GM15510 (cell line): ENCODE measurements around the gene CSTF1.
A peak's percentile ranks its signal among the peaks of the same experiment; 100 is the strongest.

Source experiments
- POLR2A ChIP-seq: IDR thresholded peaks from 3 replicates; pipeline ENCODE4 v1.6.1; 2011; ENCODE audit warnings: borderline replicate concordance; ENCODE audit not compliant: insufficient read length; ENCODE audit errors: extremely low read depth

The CSTF1 gene

DNA sequence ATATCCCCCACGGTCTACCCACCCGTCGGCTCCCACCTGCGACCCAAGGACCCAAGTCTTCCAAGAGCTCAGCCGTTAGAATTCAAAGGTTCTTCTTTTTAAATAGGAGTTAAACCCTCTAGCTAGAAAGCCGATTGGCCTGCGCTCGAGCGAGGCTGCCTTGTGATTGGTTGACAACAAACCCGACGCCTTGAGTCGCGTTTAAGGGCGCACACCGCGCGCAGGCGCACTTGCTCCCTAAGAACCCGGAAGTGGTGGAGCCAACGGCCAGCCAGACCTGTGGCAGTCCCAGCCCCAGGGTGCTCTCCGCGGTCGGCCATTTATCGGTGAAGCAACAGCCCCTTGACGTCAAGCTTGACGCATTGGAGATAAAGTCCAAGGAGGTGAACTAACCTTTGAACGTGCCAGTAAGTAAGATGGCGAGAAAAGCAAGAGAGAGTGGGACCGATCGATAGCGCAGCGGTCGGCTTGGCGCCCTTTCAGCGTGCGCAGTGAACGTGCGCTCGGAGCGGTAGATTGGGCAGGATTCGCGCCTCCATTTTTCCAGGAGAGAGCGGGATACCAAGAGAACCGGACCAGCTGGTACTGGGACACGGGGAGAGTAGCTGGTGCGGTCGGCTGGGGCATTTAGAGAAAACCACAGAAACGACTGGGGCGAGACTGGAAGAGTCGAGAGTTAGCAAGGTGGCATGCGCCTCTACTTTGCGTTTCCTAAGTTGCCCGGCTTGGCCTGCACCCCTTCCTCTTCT, at the start of gene CSTF1, which contains the start of gene AURKA:
Gene CSTF1, plus strand, starts transcription at position 514 of the 749 bp plus-strand sequence. CDS start 2,908 bp downstream, outside the sequence.
Gene AURKA, minus strand, starts transcription at position 84 of the 749 bp plus-strand sequence. CDS start 4,018 bp downstream, outside the sequence.
- peak; percentile 57 for TF ChIP-seq POLR2A

- TF ChIP-seq POLR2A = no peak
Measured at GRCh38 chr20:56342783-56343182, 49.7 kb upstream of the CSTF1 start.

DNA sequence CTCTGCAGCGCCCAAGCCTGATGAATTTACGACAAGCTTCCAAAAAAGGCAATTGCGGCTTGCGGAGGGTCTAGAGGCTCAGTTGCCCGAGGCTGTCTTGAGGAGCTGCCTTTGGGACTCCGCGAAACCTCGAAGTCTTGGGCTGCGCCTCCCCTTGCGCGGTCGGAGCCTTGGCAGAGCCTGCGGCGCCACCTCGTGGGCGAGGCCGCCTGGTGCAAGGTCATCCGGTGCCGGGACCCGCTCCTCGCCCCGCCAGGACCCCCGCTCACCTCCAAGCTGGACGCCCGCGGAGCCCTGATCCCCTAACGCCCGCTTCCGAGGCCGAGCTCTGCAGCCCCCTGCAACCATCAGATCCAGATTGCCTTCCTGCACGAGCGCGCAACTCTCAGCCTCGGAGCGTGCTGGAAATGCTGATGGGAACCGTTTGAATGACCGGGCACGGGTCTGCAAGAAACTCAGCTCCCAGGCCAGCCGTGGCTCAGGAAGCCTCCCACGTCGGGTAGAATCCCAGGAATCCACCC, 48.5 kb upstream of the CSTF1 start:
- no peak for TF ChIP-seq POLR2A

DNA sequence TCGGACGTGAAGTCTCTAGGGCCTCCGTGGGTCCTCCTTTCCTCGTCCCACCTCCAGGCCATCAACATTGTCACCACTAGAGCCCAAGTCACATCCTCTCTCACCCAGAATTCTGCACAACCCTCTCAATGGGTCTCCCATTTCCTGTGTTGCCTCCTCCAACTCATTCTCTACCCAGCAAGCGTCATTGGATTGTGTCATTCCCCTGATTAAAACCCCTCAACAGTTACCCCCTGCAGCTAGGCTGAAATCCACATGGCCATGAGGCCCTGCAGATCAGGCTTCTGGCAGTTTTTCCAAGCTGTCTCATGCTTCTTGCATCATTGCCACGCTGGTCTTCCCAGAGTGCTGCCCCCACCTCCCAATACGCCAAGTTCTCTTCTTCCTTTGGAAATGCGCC, 46.5 kb upstream of the CSTF1 start:
- no peak for TF ChIP-seq POLR2A

DNA sequence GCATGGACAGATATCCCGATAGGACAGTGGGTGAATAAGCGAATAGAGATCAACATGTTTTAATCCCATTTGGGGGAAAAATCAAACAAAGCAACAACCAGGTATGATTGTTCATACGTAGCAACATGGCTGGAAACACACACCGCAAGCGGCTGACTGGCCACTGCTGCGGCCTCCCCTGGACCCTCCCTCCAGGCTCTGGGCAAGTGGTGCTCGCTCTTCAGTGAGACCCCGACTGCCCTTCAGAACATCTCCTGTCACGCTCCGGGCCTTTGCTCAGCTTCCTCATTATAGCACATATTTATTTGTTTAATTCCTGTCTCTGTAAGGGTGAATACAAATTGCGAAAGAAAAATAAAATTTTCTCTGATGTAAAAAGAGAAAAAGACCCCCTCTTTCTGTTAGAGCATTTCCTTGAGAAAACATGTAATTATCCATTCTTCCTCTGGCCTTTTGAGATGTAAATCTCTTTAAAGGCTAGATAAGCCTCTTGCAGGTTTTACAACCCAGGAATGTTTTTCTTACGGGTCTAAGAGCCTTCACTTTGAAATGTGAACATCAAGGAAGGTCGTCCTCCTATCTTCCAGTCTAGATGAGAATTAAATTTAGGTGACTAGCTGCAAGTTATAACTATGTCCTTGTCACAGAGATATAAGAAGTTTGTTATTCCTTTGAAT, 44.7 kb upstream of the CSTF1 start:
- no peak for TF ChIP-seq POLR2A

- TF ChIP-seq POLR2A = no peak
Measured at GRCh38 chr20:56348305-56348693, 44.1 kb upstream of the CSTF1 start.

DNA sequence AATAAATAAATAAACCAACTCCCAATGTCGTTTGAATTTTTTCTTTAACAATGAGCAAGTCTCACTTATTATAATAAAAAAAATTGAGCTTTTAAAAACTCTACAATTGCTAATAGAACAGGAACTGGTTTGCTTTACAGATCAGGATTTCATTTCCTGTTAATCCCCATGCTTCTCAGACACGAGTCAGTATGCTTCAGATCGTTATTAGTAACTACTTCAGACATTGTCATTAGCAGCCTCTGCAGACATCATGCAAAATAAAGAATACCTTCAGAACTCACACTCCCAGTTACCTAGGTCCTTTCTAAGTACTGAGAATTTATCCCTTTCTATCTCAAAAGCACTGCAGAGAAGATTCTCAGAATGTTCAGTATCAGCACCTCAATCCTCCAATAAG, 43.7 kb upstream of the CSTF1 start:
- no peak for TF ChIP-seq POLR2A

GRCh38 chr20:56350842-56351241, 41.6 kb upstream of the CSTF1 start:
- no peak for TF ChIP-seq POLR2A

- no peak for TF ChIP-seq POLR2A
Measured at GRCh38 chr20:56352345-56353055, 39.9 kb upstream of the CSTF1 start.

DNA sequence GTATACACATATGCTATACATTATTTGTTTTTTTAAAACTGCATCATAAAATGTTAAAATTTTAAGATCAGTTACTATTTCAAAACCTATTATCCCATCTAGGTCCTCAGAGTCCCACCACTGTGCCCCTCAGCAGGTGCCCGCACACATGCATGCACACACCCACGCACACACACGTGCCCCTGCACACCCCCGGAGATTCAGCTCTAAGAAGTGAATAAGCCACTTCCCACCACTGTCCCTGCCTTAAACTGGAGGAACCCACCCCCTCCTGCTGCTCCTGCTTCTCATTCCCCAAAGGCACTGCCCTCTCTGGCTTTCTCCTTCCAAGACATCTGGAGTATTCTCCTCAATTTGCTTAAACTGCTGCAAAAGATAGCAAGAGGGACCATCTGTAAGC, 39.1 kb upstream of the CSTF1 start:
- TF ChIP-seq POLR2A = no peak

- no peak for TF ChIP-seq POLR2A
Measured at GRCh38 chr20:56358070-56358469, 34.4 kb upstream of the CSTF1 start.

DNA sequence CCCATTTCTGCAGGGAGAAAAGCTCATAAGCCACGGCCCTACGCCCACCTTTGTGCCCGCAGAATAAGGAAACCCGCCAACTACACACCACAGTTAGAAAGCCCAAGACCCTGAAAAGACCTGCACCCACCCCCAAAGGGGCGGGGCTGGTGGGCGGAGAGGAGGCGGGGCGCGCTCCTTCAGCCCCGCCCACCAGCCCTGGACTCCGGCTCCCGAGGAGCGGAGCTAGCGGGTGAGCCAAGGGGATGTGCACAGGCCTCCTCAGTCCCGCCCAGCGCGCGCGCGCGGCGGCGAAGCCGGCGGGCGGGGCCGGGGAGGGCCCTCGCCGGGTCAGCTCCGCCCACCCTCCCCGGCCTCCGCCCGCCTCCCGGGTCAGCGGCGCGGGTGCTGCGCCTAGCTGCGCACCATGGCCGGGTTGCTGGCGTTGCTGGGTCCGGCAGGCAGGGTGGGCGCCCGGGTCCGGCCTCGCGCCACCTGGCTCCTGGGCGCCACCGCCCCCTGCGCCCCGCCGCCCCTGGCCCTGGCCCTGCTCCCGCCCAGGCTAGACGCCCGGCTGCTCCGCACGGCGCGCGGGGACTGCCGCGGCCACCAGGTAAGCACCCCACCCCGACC, 33.7 kb upstream of the CSTF1 start, which contains the start of gene FAM210B:
Gene FAM210B, plus strand, starts transcription at position 375 of the 612 bp plus-strand sequence. Its CDS starts 32 bp downstream, at position 407.
- peak; percentile 45 for TF ChIP-seq POLR2A

DNA sequence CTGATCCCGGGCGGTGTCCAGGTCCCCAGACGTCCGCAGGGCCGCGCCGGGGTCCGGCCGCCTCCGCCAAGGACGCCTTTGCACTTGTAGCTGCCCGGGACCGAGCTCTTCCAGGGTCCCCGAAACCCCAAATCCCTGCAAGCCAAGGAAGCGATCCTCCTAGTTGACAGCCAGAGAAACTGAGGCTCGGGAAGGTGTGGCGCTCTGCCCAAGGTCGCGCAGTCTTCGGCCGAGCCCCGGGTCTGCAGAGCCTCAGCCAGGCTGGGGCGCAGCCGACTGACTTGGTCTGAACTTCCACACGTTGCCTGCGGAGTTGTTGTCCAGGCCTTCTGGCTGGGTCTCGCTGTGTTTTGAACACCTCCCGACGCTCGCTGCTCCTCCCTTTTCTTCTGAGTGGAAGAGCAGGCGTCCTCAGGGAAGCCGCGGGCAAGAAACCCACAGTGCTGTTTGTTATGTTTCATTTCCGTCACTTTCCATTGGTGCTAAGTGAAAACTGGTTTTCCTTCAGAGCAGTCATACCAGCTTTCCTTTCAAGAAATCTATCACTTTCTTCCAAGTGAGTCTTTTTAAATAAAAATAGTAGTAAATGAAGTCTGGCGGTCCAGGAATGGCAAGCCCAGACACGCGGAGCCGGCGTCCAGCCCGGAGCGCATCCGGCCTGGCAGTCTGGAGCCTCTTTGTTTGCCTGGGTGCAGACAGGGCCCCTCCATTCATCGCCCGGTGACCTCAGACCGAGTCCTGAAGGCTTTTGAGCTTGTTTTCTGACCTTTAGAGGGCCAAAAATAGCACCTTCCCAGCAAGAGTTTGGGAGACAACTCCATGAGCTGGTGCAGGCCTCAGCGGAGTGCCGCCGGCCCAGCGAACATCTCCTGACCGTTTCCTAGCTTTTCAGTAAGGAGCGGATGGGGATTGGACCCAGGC, 33.0 kb upstream of the CSTF1 start:
- no peak for TF ChIP-seq POLR2A
